DMS 273 treated with DMSO at 0.1 percent for 48 hours (cell line): ENCODE results near the gene HRC.
"Not testable (repeated sequence)": the region's sequence is repeated elsewhere in the genome, so short reads cannot be mapped to it uniquely, and the experiment has no call there.

Experiments used
- DNase-seq: peaks from one replicate; lab custom pipeline; 2025; lab: John Stamatoyannopoulos, UW

HRC gene

DNA sequence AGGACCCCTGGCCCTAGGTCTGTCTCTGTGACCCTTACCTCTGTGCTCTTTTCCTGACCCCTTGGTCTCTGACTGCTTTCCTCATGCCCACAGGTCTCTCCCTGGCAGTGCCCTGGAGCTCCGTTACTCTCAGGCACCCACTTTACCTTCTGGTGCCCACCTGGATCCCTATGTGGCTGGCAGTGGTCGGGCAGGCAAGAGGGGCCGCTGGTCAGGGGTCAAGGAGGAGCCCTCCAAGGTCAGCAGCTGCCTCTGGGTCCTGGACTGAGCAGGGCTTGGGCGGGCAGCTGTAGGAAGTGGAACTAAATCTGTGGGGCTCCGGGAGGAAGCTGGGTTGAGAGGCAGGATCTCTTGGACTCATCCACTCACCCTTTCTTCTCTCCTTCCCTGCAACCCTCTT is 19.5 kb downstream of the HRC start:
- no peak for DNase-seq

- no peak for DNase-seq
These were observed 21.4 kb downstream of the HRC start for GRCh38 chr19:49133621-49134454.

GRCh38 chr19:49132974-49133609 is 22.1 kb downstream of the HRC start:
- DNase-seq: no peak

- DNase-seq: no peak
These were observed 24.9 kb downstream of the HRC start for GRCh38 chr19:49130325-49130724.

GRCh38 chr19:49129238-49129583 is 26.0 kb downstream of the HRC start:
- no peak for DNase-seq

DNA sequence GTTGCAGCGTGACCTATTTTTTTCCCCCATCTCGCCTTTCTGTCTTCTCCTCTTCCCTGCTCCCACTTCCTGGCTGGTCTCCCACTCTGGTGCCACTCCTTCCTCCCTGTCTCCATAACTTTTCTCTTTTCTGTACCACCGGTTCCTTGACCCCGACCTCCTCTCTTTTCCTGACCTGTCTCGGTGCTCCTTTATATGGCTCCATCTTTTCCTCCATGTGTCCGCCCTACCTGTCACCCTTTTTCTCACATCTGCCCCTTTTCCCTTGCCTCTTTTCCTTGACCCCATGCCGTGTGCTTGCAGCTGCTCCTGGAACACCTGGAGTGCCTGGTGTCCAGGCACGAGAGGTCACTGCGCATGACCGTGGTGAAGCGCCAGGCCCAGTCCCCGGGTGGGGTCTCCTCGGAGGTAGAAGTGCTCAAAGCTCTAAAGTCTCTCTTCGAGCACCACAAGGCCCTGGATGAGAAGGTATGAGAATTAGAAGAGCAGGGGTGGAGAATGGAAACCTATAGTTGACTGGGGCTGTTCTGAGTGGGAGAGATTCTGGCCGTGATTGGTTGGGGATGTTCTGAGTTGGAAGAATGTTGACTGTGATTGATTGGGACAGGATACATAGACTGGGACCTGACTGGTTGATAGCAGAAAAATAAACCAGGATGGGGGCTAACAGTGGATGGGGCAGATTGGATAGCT is 26.5 kb downstream of the HRC start:
- no peak for DNase-seq

- peak; percentile 86 for DNase-seq
These were observed 27.3 kb downstream of the HRC start for GRCh38 chr19:49127674-49128544.

GRCh38 chr19:49127225-49127624 is 28.0 kb downstream of the HRC start:
- not testable (repeated sequence) for DNase-seq

- no peak for DNase-seq
These were observed 28.6 kb downstream of the HRC start for GRCh38 chr19:49126575-49126974.

GRCh38 chr19:49125025-49125731 is 30.0 kb downstream of the HRC start:
- DNase-seq: no peak

- DNase-seq: not testable (repeated sequence)
These were observed 31.9 kb downstream of the HRC start for GRCh38 chr19:49123285-49123684.

DNA sequence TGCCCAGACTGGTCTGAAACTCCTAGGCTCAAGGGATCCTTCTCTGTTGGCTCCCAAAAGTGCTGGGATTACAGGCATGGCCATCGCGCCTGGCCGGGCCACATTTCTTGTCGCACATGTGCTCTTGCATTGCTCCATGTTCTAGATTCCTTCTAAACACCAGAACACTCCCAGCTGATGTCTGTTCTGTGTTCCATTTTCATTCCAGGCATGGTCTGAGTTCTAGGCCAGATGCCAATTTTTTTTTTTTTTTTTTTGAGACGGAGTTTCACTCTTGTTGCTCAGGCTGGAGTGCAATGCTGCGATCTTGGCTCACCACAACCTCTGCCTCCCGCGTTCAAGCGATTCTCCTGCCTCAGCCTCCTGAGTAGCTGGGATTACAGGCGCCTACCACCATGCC is 33.4 kb downstream of the HRC start:
- DNase-seq: not testable (repeated sequence)

GRCh38 chr19:49120868-49121267 is 34.3 kb downstream of the HRC start:
- DNase-seq: no peak

- no peak for DNase-seq
These were observed 34.9 kb downstream of the HRC start for GRCh38 chr19:49120325-49120683.

- DNase-seq: no peak
These were observed 35.5 kb downstream of the HRC start, which contains the start of gene PPFIA3 for GRCh38 chr19:49119411-49120324. TSS of gene PPFIA3 (plus strand) at chr19:49119544. CDS start at chr19:49127874, 8,330 bp downstream.

DNA sequence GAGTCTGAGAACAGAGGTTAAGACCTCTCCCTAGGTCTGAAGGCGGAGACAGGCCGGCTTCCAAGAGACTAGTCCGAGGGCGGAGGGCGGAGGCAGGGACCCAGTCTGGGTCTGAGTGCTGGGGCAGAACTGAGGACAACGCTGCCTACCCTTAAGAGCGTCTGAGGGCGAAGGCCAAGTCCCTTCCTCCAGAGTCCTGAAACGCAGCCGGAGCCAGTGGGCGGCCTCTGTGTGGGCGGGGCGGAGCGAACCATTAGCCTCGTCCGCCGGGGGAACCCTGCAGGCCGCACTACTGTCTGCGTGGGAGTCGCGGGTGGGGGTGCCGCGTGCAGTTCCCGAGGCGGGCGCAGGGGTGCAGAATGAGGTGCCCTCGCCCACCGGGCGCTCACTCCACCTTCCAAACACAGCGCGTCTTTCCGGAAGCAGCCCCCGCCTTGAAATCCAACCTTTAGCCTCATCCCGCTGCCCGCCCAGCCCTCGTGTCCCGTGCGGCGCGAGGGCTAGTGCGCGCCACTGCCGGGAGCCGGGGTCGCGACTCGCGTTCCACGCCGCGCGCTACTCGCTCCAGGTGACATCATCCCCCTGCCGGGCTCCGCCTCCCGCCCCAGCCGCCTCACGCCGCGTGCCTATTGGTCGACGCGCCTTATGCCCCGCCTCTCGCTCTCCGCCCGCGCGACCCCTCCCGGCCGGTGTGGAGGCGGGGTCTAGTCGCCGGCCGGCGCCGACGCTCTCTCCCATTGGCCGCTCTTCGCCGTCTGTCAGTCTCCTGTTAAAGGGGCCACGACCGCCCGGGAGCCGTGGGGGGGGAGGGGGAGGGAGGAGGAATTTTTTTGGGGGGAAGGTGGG is 36.4 kb downstream of the HRC start, which contains the start of gene C19orf73:
C19orf73 (minus strand) TSS at position 579 of the 846 bp plus-strand sequence; CDS start at position 458, 121 bp downstream.
- DNase-seq: peak; percentile 82

- no peak for DNase-seq
These were observed 37.3 kb downstream of the HRC start for GRCh38 chr19:49117677-49118564.

DNA sequence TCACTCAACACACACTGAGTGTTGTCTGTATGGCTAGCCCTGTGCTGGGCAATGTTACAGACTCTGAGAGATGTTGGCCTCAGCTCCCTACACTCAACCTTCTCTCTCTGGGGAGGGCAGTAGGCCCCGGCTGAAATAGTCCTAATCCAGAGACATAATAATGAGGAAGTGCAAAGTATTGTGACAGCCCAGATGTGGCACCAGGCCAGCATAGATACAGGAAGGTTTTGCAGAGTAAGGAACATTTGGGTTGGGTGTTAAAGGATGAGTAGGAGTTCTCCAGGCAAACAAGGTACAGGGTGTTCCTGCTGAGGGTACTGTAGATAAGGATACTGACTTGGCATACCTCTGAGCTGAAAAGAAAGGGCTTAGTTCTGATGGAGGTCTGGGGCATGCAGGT is 38.7 kb downstream of the HRC start:
- no peak for DNase-seq
